WTC11 (cell line): ENCODE measurements around the gene MCM5. TPM values are rescaled to one million over a fixed set of nuclear protein-coding genes. Genes with fewer than 3 reads are reported as not detected.

Experiments used
- ATAC-seq: fragments of 200-7000 bp; cut with Tn5 transposase; 2 replicates; pipeline ENCODE4 v1.10.0; 2021; ENCODE audit warnings: mild to moderate bottlenecking, moderate library complexity
- CTCF ChIA-PET: fragments of 300-600 bp; sonication (Branson Sonifier 250); formaldehyde crosslinking; loops from one replicate; lab custom pipeline; 2021; ENCODE audit warnings: antibody characterized with exemption; lab: Charles Lee
- POLR2A ChIA-PET: fragments of 350-600 bp; sonication (Branson Sonifier 250); formaldehyde crosslinking; loops from one replicate; lab custom pipeline; 2021; ENCODE audit warnings: antibody characterized with exemption; lab: Charles Lee
- DNase-seq: peaks from one replicate; pipeline ENCODE4 v3.0.0; 2021; ENCODE audit warnings: low spot score
- H3K27ac Mint-ChIP-seq: 2 replicates; pipeline ENCODE4 v1.8.0; 2021; ENCODE audit warnings: mixed read lengths
- H3K27me3 Mint-ChIP-seq: 2 replicates; pipeline ENCODE4 v1.8.0; 2021; ENCODE audit warnings: low read depth, mild to moderate bottlenecking, moderate library complexity, mixed read lengths
- H3K36me3 Mint-ChIP-seq: 2 replicates; pipeline ENCODE4 v1.8.0; 2021; ENCODE audit warnings: mixed read lengths
- H3K4me1 Mint-ChIP-seq: 2 replicates; pipeline ENCODE4 v1.8.0; 2022; ENCODE audit warnings: mixed read lengths
- H3K4me3 Mint-ChIP-seq: 2 replicates; pipeline ENCODE4 v1.8.0; 2021; ENCODE audit warnings: mild to moderate bottlenecking, moderate library complexity, mixed read lengths
- H3K9me3 Mint-ChIP-seq: 2 replicates; pipeline ENCODE4 v1.8.0; 2021; ENCODE audit warnings: mixed read lengths
- NFATC4 ChIP-seq: fragments of 250-450 bp; sonication (Bioruptor Pico); IDR thresholded peaks from 2 replicates; pipeline ENCODE4 v1.9.0; 2021; ENCODE audit warnings: mild to moderate bottlenecking
- TCF7 ChIP-seq: sonication (generic); formaldehyde crosslinking; IDR thresholded peaks from 2 replicates; pipeline ENCODE4 v1.8.0; 2022; ENCODE audit warnings: mild to moderate bottlenecking, low read depth, missing genetic modification reagents, moderate library complexity
- ZNF396 ChIP-seq: fragments of 250-450 bp; sonication (Bioruptor Pico); IDR thresholded peaks from 2 replicates; pipeline ENCODE4 v1.8.0; 2021; ENCODE audit warnings: mild to moderate bottlenecking, moderate library complexity, borderline replicate concordance
- ZNF423 ChIP-seq: fragments of 250-450 bp; sonication (Bioruptor Pico); IDR thresholded peaks from 2 replicates; pipeline ENCODE4 v2.1.2; 2022; ENCODE audit warnings: mild to moderate bottlenecking, moderate library complexity
- total RNA-seq: library from RNA; stranded (reverse); gene quantifications from 3 replicates; pipeline ENCODE4 v1.2.3, GENCODE V29; 2021
- TF ChIP-seq, protein P1 (sequence below): sonication (generic); formaldehyde crosslinking; IDR thresholded peaks from 2 replicates; pipeline ENCODE4 v1.8.1; 2022; ENCODE audit warnings: low read depth, missing genetic modification reagents, borderline replicate concordance
- TF ChIP-seq, protein P2 (sequence below): sonication (generic); formaldehyde crosslinking; conservative IDR thresholded peaks from 2 replicates; pipeline ENCODE4 v1.8.1; 2023; ENCODE audit warnings: mild to moderate bottlenecking, low read depth, missing genetic modification reagents, moderate library complexity
- TF ChIP-seq, protein P3 (sequence below): sonication (generic); formaldehyde crosslinking; IDR thresholded peaks from 2 replicates; pipeline ENCODE4 v1.8.0; 2023; ENCODE audit warnings: missing genetic modification reagents
- TF ChIP-seq, protein P4 (sequence below): sonication (generic); formaldehyde crosslinking; IDR thresholded peaks from 2 replicates; pipeline ENCODE4 v1.8.0; 2022; ENCODE audit warnings: mild to moderate bottlenecking, missing genetic modification reagents
- TF ChIP-seq, protein P5 (sequence below): sonication (generic); formaldehyde crosslinking; IDR thresholded peaks from 2 replicates; pipeline ENCODE4 v1.8.1; 2022; ENCODE audit warnings: mild to moderate bottlenecking, missing genetic modification reagents, moderate library complexity, borderline replicate concordance
- TF ChIP-seq, protein P6 (sequence below): sonication (generic); formaldehyde crosslinking; IDR thresholded peaks from 2 replicates; pipeline ENCODE4 v1.8.1; 2022; ENCODE audit warnings: mild to moderate bottlenecking, moderate library complexity, missing genetic modification reagents
- TF ChIP-seq, protein P7 (sequence below): sonication (generic); formaldehyde crosslinking; IDR thresholded peaks from 2 replicates; pipeline ENCODE4 v1.8.1; 2023; ENCODE audit warnings: mild to moderate bottlenecking, missing genetic modification reagents, moderate library complexity
- TF ChIP-seq, protein P8 (sequence below): fragments of 250-450 bp; sonication (Bioruptor Pico); IDR thresholded peaks from 2 replicates; pipeline ENCODE4 v1.9.0; 2021; ENCODE audit warnings: mild to moderate bottlenecking, borderline replicate concordance

MCM5 gene
- total RNA-seq, 1 experiment from 2014 or later: 261 TPM

DNA sequence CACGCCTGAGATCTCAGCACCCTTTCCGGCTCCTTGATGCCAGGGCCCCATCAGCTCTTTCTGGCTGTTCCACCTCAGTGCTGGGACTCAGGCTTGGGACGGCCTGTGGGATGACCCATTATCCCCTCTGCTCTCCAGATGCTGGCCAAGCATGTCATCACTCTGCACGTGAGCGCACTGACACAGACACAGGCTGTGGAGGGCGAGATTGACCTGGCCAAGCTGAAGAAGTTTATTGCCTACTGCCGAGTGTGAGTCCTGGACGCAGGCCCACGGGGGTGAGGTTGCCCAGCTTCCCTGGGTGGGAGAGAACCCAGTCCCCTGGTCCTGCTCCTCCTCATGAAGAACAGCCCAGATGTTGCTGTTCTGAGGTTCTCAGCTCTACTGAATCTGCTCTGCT is 17.7 kb downstream of the MCM5 start (continued):
- TF ChIP-seq NFATC4 (CRISPR knock-in tag): no peak
- TF ChIP-seq, protein P1, sequence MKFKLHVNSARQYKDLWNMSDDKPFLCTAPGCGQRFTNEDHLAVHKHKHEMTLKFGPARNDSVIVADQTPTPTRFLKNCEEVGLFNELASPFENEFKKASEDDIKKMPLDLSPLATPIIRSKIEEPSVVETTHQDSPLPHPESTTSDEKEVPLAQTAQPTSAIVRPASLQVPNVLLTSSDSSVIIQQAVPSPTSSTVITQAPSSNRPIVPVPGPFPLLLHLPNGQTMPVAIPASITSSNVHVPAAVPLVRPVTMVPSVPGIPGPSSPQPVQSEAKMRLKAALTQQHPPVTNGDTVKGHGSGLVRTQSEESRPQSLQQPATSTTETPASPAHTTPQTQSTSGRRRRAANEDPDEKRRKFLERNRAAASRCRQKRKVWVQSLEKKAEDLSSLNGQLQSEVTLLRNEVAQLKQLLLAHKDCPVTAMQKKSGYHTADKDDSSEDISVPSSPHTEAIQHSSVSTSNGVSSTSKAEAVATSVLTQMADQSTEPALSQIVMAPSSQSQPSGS (CRISPR knock-in tag): no peak
- TF ChIP-seq, protein P2, sequence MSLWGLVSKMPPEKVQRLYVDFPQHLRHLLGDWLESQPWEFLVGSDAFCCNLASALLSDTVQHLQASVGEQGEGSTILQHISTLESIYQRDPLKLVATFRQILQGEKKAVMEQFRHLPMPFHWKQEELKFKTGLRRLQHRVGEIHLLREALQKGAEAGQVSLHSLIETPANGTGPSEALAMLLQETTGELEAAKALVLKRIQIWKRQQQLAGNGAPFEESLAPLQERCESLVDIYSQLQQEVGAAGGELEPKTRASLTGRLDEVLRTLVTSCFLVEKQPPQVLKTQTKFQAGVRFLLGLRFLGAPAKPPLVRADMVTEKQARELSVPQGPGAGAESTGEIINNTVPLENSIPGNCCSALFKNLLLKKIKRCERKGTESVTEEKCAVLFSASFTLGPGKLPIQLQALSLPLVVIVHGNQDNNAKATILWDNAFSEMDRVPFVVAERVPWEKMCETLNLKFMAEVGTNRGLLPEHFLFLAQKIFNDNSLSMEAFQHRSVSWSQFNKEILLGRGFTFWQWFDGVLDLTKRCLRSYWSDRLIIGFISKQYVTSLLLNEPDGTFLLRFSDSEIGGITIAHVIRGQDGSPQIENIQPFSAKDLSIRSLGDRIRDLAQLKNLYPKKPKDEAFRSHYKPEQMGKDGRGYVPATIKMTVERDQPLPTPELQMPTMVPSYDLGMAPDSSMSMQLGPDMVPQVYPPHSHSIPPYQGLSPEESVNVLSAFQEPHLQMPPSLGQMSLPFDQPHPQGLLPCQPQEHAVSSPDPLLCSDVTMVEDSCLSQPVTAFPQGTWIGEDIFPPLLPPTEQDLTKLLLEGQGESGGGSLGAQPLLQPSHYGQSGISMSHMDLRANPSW (CRISPR knock-in tag): no peak
- TF ChIP-seq, protein P3, sequence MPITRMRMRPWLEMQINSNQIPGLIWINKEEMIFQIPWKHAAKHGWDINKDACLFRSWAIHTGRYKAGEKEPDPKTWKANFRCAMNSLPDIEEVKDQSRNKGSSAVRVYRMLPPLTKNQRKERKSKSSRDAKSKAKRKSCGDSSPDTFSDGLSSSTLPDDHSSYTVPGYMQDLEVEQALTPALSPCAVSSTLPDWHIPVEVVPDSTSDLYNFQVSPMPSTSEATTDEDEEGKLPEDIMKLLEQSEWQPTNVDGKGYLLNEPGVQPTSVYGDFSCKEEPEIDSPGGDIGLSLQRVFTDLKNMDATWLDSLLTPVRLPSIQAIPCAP (CRISPR knock-in tag): no peak

DNA sequence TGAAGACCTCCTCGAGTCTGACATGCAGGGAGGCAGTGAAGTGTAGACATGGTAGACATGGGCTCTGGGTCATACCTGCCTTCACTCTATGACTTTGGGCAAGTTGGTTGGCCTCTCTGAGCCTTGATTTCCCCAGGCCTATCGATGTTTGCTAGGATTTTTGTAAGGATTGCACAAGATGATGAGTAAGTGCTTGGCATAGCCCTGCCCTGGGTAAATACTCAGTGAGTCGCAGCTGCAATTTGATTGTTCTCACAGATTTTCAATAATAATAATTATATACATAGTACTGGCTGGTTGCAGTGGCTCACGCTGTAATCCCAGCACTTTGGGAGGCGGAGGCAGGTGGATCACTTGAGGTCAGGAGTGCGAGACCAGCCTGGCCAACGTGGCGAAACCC is 18.1 kb downstream of the MCM5 start:
- TF ChIP-seq TCF7 (CRISPR knock-in tag): no peak
- TF ChIP-seq, protein P4, sequence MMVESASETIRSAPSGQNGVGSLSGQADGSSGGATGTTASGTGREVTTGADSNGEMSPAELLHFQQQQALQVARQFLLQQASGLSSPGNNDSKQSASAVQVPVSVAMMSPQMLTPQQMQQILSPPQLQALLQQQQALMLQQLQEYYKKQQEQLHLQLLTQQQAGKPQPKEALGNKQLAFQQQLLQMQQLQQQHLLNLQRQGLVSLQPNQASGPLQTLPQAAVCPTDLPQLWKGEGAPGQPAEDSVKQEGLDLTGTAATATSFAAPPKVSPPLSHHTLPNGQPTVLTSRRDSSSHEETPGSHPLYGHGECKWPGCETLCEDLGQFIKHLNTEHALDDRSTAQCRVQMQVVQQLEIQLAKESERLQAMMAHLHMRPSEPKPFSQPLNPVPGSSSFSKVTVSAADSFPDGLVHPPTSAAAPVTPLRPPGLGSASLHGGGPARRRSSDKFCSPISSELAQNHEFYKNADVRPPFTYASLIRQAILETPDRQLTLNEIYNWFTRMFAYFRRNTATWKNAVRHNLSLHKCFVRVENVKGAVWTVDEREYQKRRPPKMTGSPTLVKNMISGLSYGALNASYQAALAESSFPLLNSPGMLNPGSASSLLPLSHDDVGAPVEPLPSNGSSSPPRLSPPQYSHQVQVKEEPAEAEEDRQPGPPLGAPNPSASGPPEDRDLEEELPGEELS (CRISPR knock-in tag): no peak
- TF ChIP-seq ZNF423 (CRISPR knock-in tag): no peak
- TF ChIP-seq, protein P5, sequence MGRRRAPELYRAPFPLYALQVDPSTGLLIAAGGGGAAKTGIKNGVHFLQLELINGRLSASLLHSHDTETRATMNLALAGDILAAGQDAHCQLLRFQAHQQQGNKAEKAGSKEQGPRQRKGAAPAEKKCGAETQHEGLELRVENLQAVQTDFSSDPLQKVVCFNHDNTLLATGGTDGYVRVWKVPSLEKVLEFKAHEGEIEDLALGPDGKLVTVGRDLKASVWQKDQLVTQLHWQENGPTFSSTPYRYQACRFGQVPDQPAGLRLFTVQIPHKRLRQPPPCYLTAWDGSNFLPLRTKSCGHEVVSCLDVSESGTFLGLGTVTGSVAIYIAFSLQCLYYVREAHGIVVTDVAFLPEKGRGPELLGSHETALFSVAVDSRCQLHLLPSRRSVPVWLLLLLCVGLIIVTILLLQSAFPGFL (CRISPR knock-in tag): no peak
- TF ChIP-seq, all 79 proteins: peak for 0
- H3K27ac Mint-ChIP-seq: no peak overlapping the region
- 0 out of 2 replicates have a peak, but pooled peaks cover 3% of the 10 kb centered on the region for H3K4me1 Mint-ChIP-seq
- ATAC-seq: no peak
- ChIA-PET CTCF (no interaction called here), POLR2A (no interaction called here)
- no peaks in the 10 kb centered on the region for H3K9me3 Mint-ChIP-seq
- DNase-seq: no peak
- no peaks in the 10 kb centered on the region for H3K27me3 Mint-ChIP-seq
- peaks cover 83% of the 10 kb centered on the region for H3K36me3 Mint-ChIP-seq
- no peak overlapping the region for H3K4me3 Mint-ChIP-seq

DNA sequence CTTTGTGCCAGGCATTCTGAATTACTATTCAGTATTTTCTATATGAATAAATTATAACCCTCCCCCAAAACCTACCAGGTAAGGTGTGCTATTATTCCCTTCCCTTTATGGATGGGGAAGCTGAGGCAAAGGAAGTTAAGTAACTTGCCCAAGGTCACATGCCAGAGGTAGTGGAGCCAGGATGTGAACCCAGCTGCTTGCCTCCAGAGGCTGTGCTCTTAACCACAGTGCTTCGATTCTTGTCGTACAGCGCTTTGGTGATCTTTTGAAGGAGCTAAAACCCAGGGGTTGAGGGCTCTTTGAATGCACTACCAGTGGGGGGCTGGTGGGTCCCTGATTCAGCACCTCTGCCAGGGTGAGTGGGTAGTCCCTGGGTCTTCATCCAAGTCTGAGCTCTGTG is 18.8 kb downstream of the MCM5 start:
- H3K9me3 Mint-ChIP-seq: no peaks in the 10 kb centered on the region
- H3K27me3 Mint-ChIP-seq: no peaks in the 10 kb centered on the region
- DNase-seq: no peak
- ATAC-seq: no peak
- ChIA-PET POLR2A (no interaction called here), CTCF (no interaction called here)
- no peak overlapping the region for H3K4me3 Mint-ChIP-seq
- H3K36me3 Mint-ChIP-seq: peaks cover 83% of the 10 kb centered on the region
- TF ChIP-seq, protein P6, sequence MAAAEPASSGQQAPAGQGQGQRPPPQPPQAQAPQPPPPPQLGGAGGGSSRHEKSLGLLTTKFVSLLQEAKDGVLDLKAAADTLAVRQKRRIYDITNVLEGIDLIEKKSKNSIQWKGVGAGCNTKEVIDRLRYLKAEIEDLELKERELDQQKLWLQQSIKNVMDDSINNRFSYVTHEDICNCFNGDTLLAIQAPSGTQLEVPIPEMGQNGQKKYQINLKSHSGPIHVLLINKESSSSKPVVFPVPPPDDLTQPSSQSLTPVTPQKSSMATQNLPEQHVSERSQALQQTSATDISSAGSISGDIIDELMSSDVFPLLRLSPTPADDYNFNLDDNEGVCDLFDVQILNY (CRISPR knock-in tag): no peak
- TF ChIP-seq, protein P7, sequence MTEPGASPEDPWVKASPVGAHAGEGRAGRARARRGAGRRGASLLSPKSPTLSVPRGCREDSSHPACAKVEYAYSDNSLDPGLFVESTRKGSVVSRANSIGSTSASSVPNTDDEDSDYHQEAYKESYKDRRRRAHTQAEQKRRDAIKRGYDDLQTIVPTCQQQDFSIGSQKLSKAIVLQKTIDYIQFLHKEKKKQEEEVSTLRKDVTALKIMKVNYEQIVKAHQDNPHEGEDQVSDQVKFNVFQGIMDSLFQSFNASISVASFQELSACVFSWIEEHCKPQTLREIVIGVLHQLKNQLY (CRISPR knock-in tag): no peak
- TF ChIP-seq, protein P8, sequence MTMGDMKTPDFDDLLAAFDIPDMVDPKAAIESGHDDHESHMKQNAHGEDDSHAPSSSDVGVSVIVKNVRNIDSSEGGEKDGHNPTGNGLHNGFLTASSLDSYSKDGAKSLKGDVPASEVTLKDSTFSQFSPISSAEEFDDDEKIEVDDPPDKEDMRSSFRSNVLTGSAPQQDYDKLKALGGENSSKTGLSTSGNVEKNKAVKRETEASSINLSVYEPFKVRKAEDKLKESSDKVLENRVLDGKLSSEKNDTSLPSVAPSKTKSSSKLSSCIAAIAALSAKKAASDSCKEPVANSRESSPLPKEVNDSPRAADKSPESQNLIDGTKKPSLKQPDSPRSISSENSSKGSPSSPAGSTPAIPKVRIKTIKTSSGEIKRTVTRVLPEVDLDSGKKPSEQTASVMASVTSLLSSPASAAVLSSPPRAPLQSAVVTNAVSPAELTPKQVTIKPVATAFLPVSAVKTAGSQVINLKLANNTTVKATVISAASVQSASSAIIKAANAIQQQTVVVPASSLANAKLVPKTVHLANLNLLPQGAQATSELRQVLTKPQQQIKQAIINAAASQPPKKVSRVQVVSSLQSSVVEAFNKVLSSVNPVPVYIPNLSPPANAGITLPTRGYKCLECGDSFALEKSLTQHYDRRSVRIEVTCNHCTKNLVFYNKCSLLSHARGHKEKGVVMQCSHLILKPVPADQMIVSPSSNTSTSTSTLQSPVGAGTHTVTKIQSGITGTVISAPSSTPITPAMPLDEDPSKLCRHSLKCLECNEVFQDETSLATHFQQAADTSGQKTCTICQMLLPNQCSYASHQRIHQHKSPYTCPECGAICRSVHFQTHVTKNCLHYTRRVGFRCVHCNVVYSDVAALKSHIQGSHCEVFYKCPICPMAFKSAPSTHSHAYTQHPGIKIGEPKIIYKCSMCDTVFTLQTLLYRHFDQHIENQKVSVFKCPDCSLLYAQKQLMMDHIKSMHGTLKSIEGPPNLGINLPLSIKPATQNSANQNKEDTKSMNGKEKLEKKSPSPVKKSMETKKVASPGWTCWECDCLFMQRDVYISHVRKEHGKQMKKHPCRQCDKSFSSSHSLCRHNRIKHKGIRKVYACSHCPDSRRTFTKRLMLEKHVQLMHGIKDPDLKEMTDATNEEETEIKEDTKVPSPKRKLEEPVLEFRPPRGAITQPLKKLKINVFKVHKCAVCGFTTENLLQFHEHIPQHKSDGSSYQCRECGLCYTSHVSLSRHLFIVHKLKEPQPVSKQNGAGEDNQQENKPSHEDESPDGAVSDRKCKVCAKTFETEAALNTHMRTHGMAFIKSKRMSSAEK (CRISPR knock-in tag): no peak
- no peak for TF ChIP-seq ZNF396 (CRISPR knock-in tag)
- 0 out of 2 replicates have a peak, but pooled peaks cover 3% of the 10 kb centered on the region for H3K4me1 Mint-ChIP-seq
- no peak overlapping the region for H3K27ac Mint-ChIP-seq
